GM06990 (cell line): Measurements from ENCODE around the gene NOXO1.

Experiments
- DNase-seq: peaks from one replicate; pipeline ENCODE4 v3.0.0-alpha.2; 2011; ENCODE audit not compliant: insufficient read length; ENCODE audit errors: extremely low read depth
- H3K27me3 ChIP-seq: replicated peaks from 2 replicates; pipeline ENCODE4 v1.6.0; 2011; ENCODE audit warnings: low read length; ENCODE audit not compliant: control insufficient read depth, insufficient read depth
- H3K36me3 ChIP-seq: 2 replicates; pipeline ENCODE4 v1.5.1; 2011; ENCODE audit warnings: low read length; ENCODE audit not compliant: control insufficient read depth, insufficient read depth
- H3K4me3 ChIP-seq: replicated peaks from 2 replicates; pipeline ENCODE4 v1.5.1; 2011; ENCODE audit warnings: low read depth, mild to moderate bottlenecking, control low read depth, low read length
- CTCF ChIP-seq: IDR thresholded peaks from 2 replicates; pipeline ENCODE4 v1.5.1; 2011; ENCODE audit warnings: low read length, control low read depth, mild to moderate bottlenecking, inconsistent platforms; ENCODE audit not compliant: insufficient read depth, poor library complexity, severe bottlenecking

NOXO1 gene

GRCh38 chr16:1950047-1950446 lies 31.2 kb downstream of the NOXO1 start:
- no peak for TF ChIP-seq CTCF
- Histone ChIP-seq H3K36me3 (no peaks in the 10 kb centered on the region), H3K4me3 (no peak overlapping the region), H3K27me3 (no peaks in the 10 kb centered on the region)
- no peak for DNase-seq

- Histone ChIP-seq H3K36me3 (no peaks in the 10 kb centered on the region), H3K27me3 (no peaks in the 10 kb centered on the region), H3K4me3 (no peak overlapping the region)
- no peak for TF ChIP-seq CTCF
- DNase-seq: no peak
These were observed 31.8 kb downstream of the NOXO1 start for GRCh38 chr16:1949507-1949906.

GRCh38 chr16:1947369-1947670 lies 33.9 kb downstream of the NOXO1 start:
- Histone ChIP-seq H3K36me3 (no peaks in the 10 kb centered on the region), H3K27me3 (no peaks in the 10 kb centered on the region), H3K4me3 (no peak overlapping the region)
- no peak for DNase-seq
- TF ChIP-seq CTCF: no peak

- no peak for DNase-seq
- no peak overlapping the region for H3K4me3 ChIP-seq
- no peaks in the 10 kb centered on the region for H3K36me3 ChIP-seq
- no peak for TF ChIP-seq CTCF
- no peaks in the 10 kb centered on the region for H3K27me3 ChIP-seq
These were observed 34.5 kb downstream of the NOXO1 start for GRCh38 chr16:1946495-1947368.

- Histone ChIP-seq H3K4me3 (no peak overlapping the region), H3K36me3 (peaks cover 2% of the 10 kb centered on the region; the same call in 1 of the 2 replicates), H3K27me3 (no peaks in the 10 kb centered on the region)
- no peak for TF ChIP-seq CTCF
- no peak for DNase-seq
These were observed 35.5 kb downstream of the NOXO1 start for GRCh38 chr16:1945559-1946391.
